ENCODE data around the gene RNLS.

DNA sequence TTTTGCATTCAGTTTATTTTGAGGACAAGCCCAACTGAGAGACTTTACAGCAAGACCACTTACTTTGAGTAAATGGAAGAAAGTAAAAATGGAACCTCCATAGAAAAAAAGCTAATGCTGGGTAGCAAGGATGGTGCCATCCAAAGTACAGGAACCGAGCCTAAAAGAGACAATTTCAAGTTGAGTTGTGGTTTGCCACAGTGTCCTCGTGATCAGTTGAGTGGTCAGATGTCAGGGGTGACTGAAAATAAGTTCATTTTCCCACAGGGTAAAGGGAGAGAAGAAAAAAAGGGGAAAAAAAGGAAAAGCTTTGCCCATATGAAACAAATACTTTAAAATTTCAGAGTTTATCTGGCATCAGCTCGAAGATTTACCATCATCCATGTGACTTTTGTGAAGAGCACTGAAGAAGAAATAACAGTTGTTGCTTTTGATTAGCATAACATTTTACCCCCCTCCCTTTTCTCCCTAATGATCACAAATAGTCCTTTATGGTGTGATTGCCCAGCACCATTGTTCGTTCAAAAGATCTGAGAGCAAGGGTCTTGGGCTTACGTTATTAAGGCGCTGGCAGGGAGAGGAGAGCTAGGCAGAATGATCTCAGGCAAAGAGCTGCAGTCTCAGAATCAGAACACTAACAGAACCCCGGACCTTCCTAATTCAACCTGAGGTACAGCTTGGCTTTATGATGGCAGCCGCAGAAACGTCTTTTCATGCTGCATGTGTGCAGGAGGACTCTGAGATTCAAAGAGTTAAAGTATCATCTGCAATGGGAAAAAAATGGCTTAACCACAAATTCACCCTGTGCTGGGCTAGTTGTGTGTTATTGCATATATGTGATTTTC is 338.1 kb downstream of the RNLS start:
- TF ChIP-seq, protein P1, sequence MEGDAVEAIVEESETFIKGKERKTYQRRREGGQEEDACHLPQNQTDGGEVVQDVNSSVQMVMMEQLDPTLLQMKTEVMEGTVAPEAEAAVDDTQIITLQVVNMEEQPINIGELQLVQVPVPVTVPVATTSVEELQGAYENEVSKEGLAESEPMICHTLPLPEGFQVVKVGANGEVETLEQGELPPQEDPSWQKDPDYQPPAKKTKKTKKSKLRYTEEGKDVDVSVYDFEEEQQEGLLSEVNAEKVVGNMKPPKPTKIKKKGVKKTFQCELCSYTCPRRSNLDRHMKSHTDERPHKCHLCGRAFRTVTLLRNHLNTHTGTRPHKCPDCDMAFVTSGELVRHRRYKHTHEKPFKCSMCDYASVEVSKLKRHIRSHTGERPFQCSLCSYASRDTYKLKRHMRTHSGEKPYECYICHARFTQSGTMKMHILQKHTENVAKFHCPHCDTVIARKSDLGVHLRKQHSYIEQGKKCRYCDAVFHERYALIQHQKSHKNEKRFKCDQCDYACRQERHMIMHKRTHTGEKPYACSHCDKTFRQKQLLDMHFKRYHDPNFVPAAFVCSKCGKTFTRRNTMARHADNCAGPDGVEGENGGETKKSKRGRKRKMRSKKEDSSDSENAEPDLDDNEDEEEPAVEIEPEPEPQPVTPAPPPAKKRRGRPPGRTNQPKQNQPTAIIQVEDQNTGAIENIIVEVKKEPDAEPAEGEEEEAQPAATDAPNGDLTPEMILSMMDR (conservative IDR thresholded peaks at IDR 0.05 in 1 of 2, IDR thresholded peaks at IDR 0.05 in 1 of 2; ENCODE audit: extremely low read depth in 1 of 2, insufficient read depth in 1 of 2, low read depth in 1 of 2, low read length in 2 of 2) = no peak
- TF ChIP-seq EZH2 (IDR thresholded peaks at IDR 0.05; ENCODE audit: borderline replicate concordance, low read length) = no peak

Measured in mammary epithelial cell (primary cell).